ENCODE data around the gene LAMTOR5.

LAMTOR5 gene

GRCh38 chr1:110385369-110385768, 22.1 kb downstream of the LAMTOR5 start:
- DNase-seq: no peak

- DNase-seq: no peak
Observed at GRCh38 chr1:110384581-110385321, 22.7 kb downstream of the LAMTOR5 start.

DNA sequence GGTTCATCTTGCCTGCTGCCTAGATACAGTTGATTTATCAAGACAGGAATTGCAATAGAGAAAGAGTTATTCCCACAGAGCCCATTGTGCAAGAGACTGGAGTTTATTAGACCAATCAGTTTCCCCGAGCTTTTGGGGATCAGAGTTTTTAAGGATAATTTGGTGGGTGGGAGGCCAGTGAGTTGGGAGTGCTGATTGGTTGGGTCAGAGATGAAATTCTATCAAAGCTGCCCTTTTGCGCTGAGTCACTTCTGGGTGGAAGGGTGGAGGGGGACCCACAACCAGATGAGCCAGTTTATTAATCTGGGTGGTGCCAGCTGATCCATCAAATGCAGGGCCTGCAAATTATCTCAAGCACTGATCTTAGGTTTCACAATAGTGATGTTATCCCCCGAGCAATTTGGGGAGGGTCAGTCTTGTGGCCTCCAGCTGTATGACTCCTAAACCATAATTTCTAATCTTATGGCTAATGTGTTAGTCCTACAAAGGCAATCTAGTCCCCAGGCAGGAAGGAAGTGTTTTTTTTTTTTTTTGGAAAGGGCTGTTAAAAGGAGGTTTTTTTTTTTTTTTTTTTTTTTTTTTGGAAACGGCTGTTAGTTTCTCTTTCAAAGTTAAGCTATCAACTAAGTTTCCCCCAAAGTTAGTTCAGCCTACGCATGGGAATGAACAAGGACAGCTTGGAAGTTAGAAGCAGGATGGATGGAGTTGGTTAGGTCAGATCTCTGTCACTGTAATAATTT, 24.1 kb downstream of the LAMTOR5 start:
- no peak for DNase-seq

GRCh38 chr1:110380672-110381283, 26.7 kb downstream of the LAMTOR5 start:
- no peak for DNase-seq

- no peak for DNase-seq
Observed at GRCh38 chr1:110375490-110375889, 32.0 kb downstream of the LAMTOR5 start.

DNA sequence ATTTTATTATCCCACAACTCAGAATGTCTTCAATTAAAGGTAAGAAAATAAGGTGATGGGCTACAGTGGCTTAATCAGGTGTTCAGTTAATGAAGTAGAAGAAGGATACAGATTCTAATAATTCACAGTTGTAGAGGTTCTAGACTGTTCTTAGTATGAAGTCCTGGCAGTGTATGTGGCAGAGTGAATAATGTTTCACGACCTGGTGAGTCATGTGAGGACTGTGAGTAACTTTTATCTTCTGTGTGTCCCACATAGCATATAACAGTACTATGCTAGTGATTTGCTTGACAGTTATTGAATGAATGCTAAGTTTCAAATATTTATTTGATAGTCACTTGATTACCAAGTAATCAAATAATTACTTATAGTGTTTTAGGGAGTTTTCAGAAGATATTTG, 36.7 kb downstream of the LAMTOR5 start:
- no peak for DNase-seq

- DNase-seq: no peak
Observed at GRCh38 chr1:110364221-110364620, 43.3 kb downstream of the LAMTOR5 start.

DNA sequence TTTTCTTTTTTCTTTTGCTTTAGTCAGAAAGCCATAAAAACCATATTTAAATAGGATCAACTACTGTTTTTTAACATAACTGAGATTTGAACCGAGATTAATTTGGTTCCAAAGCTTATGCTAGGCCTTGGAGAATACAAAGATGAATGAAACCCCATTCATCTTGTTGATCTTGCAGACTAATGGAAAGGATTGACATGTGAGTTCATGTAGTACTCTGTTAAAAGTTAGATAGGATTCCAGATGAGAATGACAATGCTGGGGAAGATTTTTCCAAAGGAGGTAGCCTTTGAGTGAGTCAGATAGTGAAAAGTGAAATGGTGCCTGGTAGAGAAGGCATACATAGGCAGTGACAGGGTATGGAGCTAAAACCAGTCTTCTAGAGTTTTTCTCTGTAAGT, 45.6 kb downstream of the LAMTOR5 start:
- DNase-seq: no peak

DNA sequence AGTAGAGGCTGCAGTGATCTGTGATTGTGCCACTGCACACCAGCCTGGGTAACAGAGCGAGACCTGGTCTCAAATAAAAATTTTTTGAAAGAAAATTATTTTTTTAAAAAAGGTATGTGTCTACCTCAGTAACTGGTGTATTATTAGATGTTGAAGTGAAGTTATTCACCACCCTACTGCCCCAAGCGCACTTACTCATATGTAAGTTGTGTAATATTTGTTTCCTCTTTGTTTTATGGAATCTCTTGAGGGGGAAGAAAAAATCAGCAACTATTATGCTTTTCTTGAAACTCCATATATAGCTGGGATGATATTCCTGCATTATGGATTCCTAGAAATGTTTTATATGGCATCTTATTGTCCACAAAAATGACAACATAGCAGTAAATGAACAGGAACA, 47.1 kb downstream of the LAMTOR5 start:
- no peak for DNase-seq

DNA sequence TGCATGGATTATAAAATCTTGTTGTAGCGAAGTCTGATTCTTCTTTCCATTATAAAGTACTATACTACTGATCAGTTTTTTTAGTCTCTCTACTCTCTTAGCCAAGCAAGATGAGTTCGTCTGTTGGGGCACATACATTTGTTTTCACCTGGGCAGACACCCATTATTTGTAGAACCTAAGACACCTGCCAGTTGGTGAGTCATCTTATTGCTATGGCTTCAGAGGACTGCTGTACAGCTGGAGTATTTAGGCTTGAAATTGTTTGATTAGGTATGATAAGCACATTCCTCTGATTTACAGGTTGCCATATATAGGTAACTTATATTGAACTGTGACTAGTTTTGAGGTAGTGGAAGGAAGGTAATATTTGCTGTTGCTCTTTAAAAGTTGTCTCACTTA, 51.1 kb downstream of the LAMTOR5 start:
- DNase-seq: no peak

DNA sequence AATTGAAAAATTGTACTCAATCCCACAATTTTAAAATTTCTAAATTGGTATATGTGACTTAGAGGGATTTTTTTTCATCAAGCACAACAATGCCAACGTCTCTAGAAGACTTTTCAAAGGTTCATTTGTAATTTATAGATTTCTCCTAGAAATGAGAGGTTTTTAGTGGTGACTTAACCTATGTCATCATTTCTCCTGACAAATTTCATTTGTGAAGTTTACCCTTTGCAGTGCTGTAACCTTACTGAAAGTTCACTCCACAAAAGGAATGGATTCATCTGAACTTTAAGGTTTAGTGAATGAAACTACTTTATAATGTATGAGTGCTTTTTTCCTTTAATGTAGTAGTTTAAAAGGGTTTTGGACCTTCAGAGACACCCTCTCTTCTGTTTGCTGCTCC, 52.2 kb downstream of the LAMTOR5 start:
- no peak for DNase-seq
